ENCODE results near the gene GRAMD4. TPM values are rescaled to one million over a fixed set of nuclear protein-coding genes. Genes with fewer than 3 reads are reported as not detected.

Gene GRAMD4
- total and polyA plus RNA-seq, 10 donors, result 16.0 to 46.1 (median 28.6) TPM

- DNase-seq, result no peak
- H3K9me3 ChIP-seq, result no peaks in the 10 kb centered on the region
- H3K36me3 ChIP-seq, result peaks cover 8 to 100% (median 89%) of the 10 kb centered on the region in 6 donors
- H3K27me3 ChIP-seq (replicated peaks in 1 of 7), result no peaks in the 10 kb centered on the region
- TF ChIP-seq POLR2A (IDR thresholded peaks at IDR 0.05) (no peak), POLR2AphosphoS5 (IDR thresholded peaks at IDR 0.05) (no peak), CTCF (IDR thresholded peaks at IDR 0.05 in 8 of 11, conservative IDR thresholded peaks at IDR 0.05 in 3 of 11) (no peak)
- H3K27ac ChIP-seq, result no peak overlapping the region
- no peak overlapping the region for H3K4me3 ChIP-seq
- intact Hi-C loops (cut with DNase I; ENCODE audit: low total_unique reads), result no loop called here
- WGBS, 5 donors, result 91 to 98% (median 97%) methylated on average over 5 to 6 of the region's 6 CpGs
- no peaks in the 10 kb centered on the region for H3K4me1 ChIP-seq
Measured at GRCh38 chr22:46703996-46704370, 83.8 kb downstream of the GRAMD4 start.

GRCh38 chr22:46706060-46706459, 85.9 kb downstream of the GRAMD4 start:
- peaks cover 7 to 100% (median 89%) of the 10 kb centered on the region in 6 donors for H3K36me3 ChIP-seq
- TF ChIP-seq CTCF (IDR thresholded peaks at IDR 0.05 in 8 of 11, conservative IDR thresholded peaks at IDR 0.05 in 3 of 11), result no peak
- TF ChIP-seq POLR2AphosphoS5 (IDR thresholded peaks at IDR 0.05), result peak in 1 of 3 donors; percentile 21
- TF ChIP-seq POLR2A (IDR thresholded peaks at IDR 0.05), result no peak
- no peaks in the 10 kb centered on the region for H3K9me3 ChIP-seq
- no peak overlapping the region for H3K4me3 ChIP-seq
- 93 to 97% (median 95%) methylated on average over 12 of the region's 12 CpGs for WGBS, 5 donors
- intact Hi-C loops (cut with DNase I; ENCODE audit: low total_unique reads), result no loop called here
- H3K4me1 ChIP-seq, result no peaks in the 10 kb centered on the region
- no peak overlapping the region for H3K27ac ChIP-seq
- no peaks in the 10 kb centered on the region for H3K27me3 ChIP-seq (replicated peaks in 1 of 7)
- DNase-seq, result no peak

GRCh38 chr22:46707305-46707704, 87.1 kb downstream of the GRAMD4 start:
- WGBS, 5 donors, result 86 to 95% (median 93%) methylated on average over 13 of the region's 13 CpGs

More at GRCh38 chr22:46707305-46707704, 87.1 kb downstream of the GRAMD4 start:
- Histone ChIP-seq H3K27me3 (replicated peaks in 1 of 7) (no peaks in the 10 kb centered on the region), H3K27ac (no peak overlapping the region), H3K36me3 (peaks cover 2 to 100% (median 92%) of the 10 kb centered on the region in 6 donors), H3K9me3 (no peaks in the 10 kb centered on the region), H3K4me3 (no peak overlapping the region), H3K4me1 (no peaks in the 10 kb centered on the region)
- TF ChIP-seq POLR2AphosphoS5 (IDR thresholded peaks at IDR 0.05) (no peak), POLR2A (IDR thresholded peaks at IDR 0.05) (no peak), CTCF (IDR thresholded peaks at IDR 0.05 in 8 of 11, conservative IDR thresholded peaks at IDR 0.05 in 3 of 11) (no peak)
- no peak for DNase-seq
- intact Hi-C loops (cut with DNase I; ENCODE audit: low total_unique reads), result no loop called here
